B cell (primary cell): ENCODE results near the gene AP2S1. TPM values are rescaled to one million over a fixed set of nuclear protein-coding genes. Genes with fewer than 3 reads are reported as not detected.
A peak's percentile ranks its signal among the peaks of the same experiment; 100 is the strongest.

Source experiments
- ATAC-seq: fragments of 200-7000 bp; cut with Tn5 transposase; one replicate; pipeline ENCODE4 v1.10.0; 2021; ENCODE audit warnings: low read depth, mild to moderate bottlenecking, moderate number of reproducible peaks, moderate library complexity
- CTCF ChIA-PET: fragments of 350-600 bp; sonication (Branson Sonifier 250); formaldehyde crosslinking; loops from one replicate; lab custom pipeline; 2021; ENCODE audit warnings: antibody characterized with exemption, inconsistent platforms; lab: Charles Lee
- POLR2A ChIA-PET: fragments of 350-600 bp; sonication (Branson Sonifier 250); formaldehyde crosslinking; loops from one replicate; lab custom pipeline; 2021; ENCODE audit warnings: antibody characterized with exemption; lab: Charles Lee
- DNase-seq: peaks from one replicate; pipeline ENCODE4 v3.0.0; 2013
- H2AFZ ChIP-seq: 2 replicates; pipeline ENCODE4 v1.6.1; 2012; ENCODE audit warnings: mild to moderate bottlenecking, low read depth, low read length; ENCODE audit not compliant: insufficient read depth, poor library complexity, severe bottlenecking
- H3K27ac ChIP-seq, 2 donors: 1 replicate in 1 of 2; 2 replicates in 1 of 2; pipeline ENCODE4 v1.5.1; 2012 to 2013; ENCODE audit warnings: low read length in 2 of 2, mild to moderate bottlenecking in 2 of 2, moderate library complexity in 1 of 2
- H3K27me3 ChIP-seq, 4 experiments: fragments of 200-600 bp in 1 of 4; sonication (generic) in 1 of 4; replicated peaks in 1 of 4; 1 replicate in 2 of 4; 2 replicates in 2 of 4; pipeline versions ENCODE4 v1.6.1 to v1.7.0; 2013 to 2016; ENCODE audit warnings: low read length in 3 of 4, mild to moderate bottlenecking in 2 of 4, mixed read lengths in 1 of 4, moderate library complexity in 1 of 4; ENCODE audit not compliant: insufficient read depth in 4 of 4, control insufficient read depth in 3 of 4; ENCODE audit errors: control extremely low read depth in 1 of 4
- H3K36me3 ChIP-seq, 2 experiments: replicated peaks in 1 of 2; 1 replicate in 1 of 2; 2 replicates in 1 of 2; pipeline versions ENCODE4 v1.6.1 to v1.7.1; 2013; ENCODE audit warnings: low read length in 1 of 2; ENCODE audit not compliant: insufficient read depth in 2 of 2, control insufficient read depth in 1 of 2; ENCODE audit errors: control extremely low read depth in 1 of 2, extremely low read depth in 1 of 2
- H3K4me1 ChIP-seq, 2 donors: fragments of 200-600 bp in 1 of 2; sonication (generic) in 1 of 2; 1 replicate in 1 of 2; 2 replicates in 1 of 2; pipeline versions ENCODE4 v1.5.1 to v1.6.1; 2013 to 2017; ENCODE audit warnings: low read length in 2 of 2; ENCODE audit not compliant: control insufficient read depth in 2 of 2, insufficient read depth in 2 of 2
- H3K4me2 ChIP-seq: replicated peaks from 2 replicates; pipeline ENCODE3; 2012; ENCODE audit warnings: mild to moderate bottlenecking, low read depth, low read length; ENCODE audit not compliant: poor library complexity, severe bottlenecking
- H3K4me3 ChIP-seq, 5 experiments: fragments of 200-600 bp in 1 of 5; sonication (generic) in 1 of 5; 1 replicate in 3 of 5; 2 replicates in 2 of 5; pipeline versions ENCODE4 v1.5.1 to v1.7.0; 2011 to 2016; ENCODE audit warnings: low read length in 4 of 5, mild to moderate bottlenecking in 4 of 5, low read depth in 2 of 5, control low read depth in 1 of 5, moderate library complexity in 1 of 5; ENCODE audit not compliant: insufficient read depth in 1 of 5; ENCODE audit errors: control extremely low read depth in 1 of 5, extremely low read depth in 1 of 5
- H3K79me2 ChIP-seq: fragments of 200-600 bp; sonication (generic); one replicate; pipeline ENCODE4 v1.6.0; 2016; ENCODE audit warnings: low read length; ENCODE audit not compliant: control insufficient read depth, insufficient read depth
- H3K9ac ChIP-seq: fragments of 200-600 bp; sonication (generic); 2 replicates; pipeline ENCODE4 v1.6.1; 2017; ENCODE audit warnings: mild to moderate bottlenecking, low read length, moderate library complexity
- H3K9me3 ChIP-seq, 3 donors: one replicate each; pipeline versions ENCODE4 v1.6.1 to v1.7.1; 2013; ENCODE audit warnings: low read length in 2 of 3; ENCODE audit not compliant: control insufficient read depth in 2 of 3, insufficient read depth in 1 of 3; ENCODE audit errors: control extremely low read depth in 1 of 3
- H4K20me1 ChIP-seq: 2 replicates; pipeline ENCODE4 v1.6.0; 2012; ENCODE audit warnings: mild to moderate bottlenecking, low read length; ENCODE audit not compliant: insufficient read depth, control insufficient read depth, poor library complexity, severe bottlenecking
- H3K27ac Mint-ChIP-seq: one replicate; pipeline ENCODE4 v1.8.0; 2021; ENCODE audit warnings: mixed read lengths
- H3K27me3 Mint-ChIP-seq: one replicate; pipeline ENCODE4 v1.8.0; 2021; ENCODE audit warnings: mixed read lengths
- H3K4me1 Mint-ChIP-seq: one replicate; pipeline ENCODE4 v1.8.0; 2021; ENCODE audit warnings: mixed read lengths
- H3K4me3 Mint-ChIP-seq: one replicate; pipeline ENCODE4 v1.8.0; 2021; ENCODE audit warnings: mixed read lengths
- H3K9me3 Mint-ChIP-seq: one replicate; pipeline ENCODE4 v1.8.0; 2022; ENCODE audit warnings: mixed read lengths; ENCODE audit not compliant: insufficient read depth
- EZH2 ChIP-seq: IDR thresholded peaks from 2 replicates; pipeline ENCODE4 v1.6.1; 2012; ENCODE audit warnings: borderline replicate concordance, low read depth, mild to moderate bottlenecking, moderate library complexity, low read length; ENCODE audit not compliant: insufficient read depth, poor library complexity, severe bottlenecking
- WGBS: methylation state at CpG from one replicate; pipeline ENCODE4 v1.1.5; 2013; ENCODE audit warnings: missing lambda C conversion rate; ENCODE audit not compliant: insufficient coverage; 5-methylcytosine and 5-hydroxymethylcytosine counted together
- intact Hi-C: fragments of 100-400 bp; cut with micrococcal nuclease; formaldehyde crosslinking; loops from one replicate; pipeline ENCODE4 v1.10.0; 2022
- polyA plus RNA-seq: library from polyadenylated mRNA; depleted of rRNA; stranded (reverse); fragments of >200 nt; gene quantifications from 2 replicates; pipeline ENCODE4 v1.2.3, GENCODE V29; 2012
- total RNA-seq, 2 donors: library from RNA; stranded (reverse); fragments of 120-200 nt in 1 of 2; gene quantifications; 1 replicate in 1 of 2; 2 replicates in 1 of 2; pipeline versions ENCODE4 v1.2.3 to v1.2.4, GENCODE V29; 2013 to 2022
- TF ChIP-seq, protein P1 (sequence below): fragments of 200-600 bp; IDR thresholded peaks from one replicate; pipeline ENCODE4 v1.8.0; 2022; ENCODE audit warnings: antibody characterized with exemption, mild to moderate bottlenecking

Gene AP2S1
- total and polyA plus RNA-seq, 2 donors (not counting 1 experiment from before 2014, with no cell fraction given) = 47.2 to 51.3 TPM

DNA sequence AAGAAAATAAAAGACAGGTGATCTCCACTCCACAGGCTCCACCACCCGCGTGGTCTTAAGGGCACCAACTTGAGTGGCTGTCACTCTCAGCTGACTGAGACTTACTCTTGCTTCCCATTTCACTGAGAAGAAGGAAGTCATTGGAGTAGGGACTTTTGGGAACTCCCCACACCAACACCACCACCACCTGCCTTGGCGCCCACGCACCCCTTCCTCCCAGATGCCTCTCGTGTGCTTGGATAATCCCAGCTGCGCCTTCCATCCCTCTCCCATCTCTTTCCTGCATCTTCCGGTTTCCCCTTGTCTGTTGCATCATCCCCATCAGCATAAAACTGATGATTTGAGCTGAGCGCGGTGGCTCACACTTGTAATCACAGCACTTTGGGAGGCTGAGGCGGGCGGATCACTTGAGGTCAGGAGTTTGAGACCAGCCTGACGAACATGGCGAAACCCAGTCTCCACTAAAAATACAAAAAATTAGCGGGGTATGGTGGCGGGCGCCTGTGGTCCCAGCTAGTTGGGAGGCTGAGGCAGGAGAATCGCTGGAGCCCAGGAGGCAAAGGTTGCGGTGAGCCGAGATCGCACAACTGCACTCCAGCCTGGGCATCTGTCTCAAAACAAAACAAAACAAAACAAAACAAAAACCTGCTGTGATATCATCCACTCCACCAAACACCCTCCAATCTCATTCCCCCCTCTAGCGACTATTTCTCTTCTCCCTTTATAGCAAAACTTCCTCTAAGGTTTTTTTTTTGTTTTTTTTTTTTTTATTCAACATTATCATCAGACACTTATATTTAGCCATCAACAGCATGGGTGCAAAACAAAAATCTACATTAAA, 25.5 kb downstream of the AP2S1 start:
- H3K4me3 Mint-ChIP-seq = peak overlapping the region; percentile 67
- Histone ChIP-seq H4K20me1 (no peaks in the 10 kb centered on the region), H3K27me3 (no peaks in the 10 kb centered on the region), H3K4me2 (peak overlapping the region; percentile 63), H2AFZ (no peak overlapping the region), H3K9ac (peak overlapping the region; percentile 27), H3K79me2 (no peaks in the 10 kb centered on the region), H3K9me3 (peaks cover 0 to 21% (median 0%) of the 10 kb centered on the region in 3 donors), H3K27ac (peak overlapping the region; percentile 89 to 90), H3K36me3 (no peaks in the 10 kb centered on the region), H3K4me1 (peaks cover 46 to 57% of the 10 kb centered on the region in 2 donors), H3K4me3 (peak overlapping the region in 2 of 5 experiments; percentile 10 to 11)
- H3K27me3 Mint-ChIP-seq = no peaks in the 10 kb centered on the region
- H3K4me1 Mint-ChIP-seq = peaks cover 45% of the 10 kb centered on the region
- ATAC-seq (no peak), DNase-seq (peak; percentile 77)
- ChIA-PET CTCF (interaction anchor here (1.0 to 5.2 kb wide), 11 partner anchors 15 to 212 kb away, joined by 3 to 56 read pairs (median 6); partner anchors contain the start of gene SLC1A5), POLR2A (interaction anchor here (0.5 to 5.0 kb wide), 9 partner anchors 15 to 431 kb away, joined by 3 to 94 read pairs (median 5); partner anchors contain the start of genes AP2S1, CCDC9 and SLC1A5)
- TF ChIP-seq, protein P1, sequence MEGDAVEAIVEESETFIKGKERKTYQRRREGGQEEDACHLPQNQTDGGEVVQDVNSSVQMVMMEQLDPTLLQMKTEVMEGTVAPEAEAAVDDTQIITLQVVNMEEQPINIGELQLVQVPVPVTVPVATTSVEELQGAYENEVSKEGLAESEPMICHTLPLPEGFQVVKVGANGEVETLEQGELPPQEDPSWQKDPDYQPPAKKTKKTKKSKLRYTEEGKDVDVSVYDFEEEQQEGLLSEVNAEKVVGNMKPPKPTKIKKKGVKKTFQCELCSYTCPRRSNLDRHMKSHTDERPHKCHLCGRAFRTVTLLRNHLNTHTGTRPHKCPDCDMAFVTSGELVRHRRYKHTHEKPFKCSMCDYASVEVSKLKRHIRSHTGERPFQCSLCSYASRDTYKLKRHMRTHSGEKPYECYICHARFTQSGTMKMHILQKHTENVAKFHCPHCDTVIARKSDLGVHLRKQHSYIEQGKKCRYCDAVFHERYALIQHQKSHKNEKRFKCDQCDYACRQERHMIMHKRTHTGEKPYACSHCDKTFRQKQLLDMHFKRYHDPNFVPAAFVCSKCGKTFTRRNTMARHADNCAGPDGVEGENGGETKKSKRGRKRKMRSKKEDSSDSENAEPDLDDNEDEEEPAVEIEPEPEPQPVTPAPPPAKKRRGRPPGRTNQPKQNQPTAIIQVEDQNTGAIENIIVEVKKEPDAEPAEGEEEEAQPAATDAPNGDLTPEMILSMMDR = peak; percentile 53
- TF ChIP-seq EZH2 = no peak
- H3K9me3 Mint-ChIP-seq = peaks cover 4% of the 10 kb centered on the region
- intact Hi-C loops = loop anchor here (1.0 to 2.0 kb wide), 4 partner anchors 16 to 224 kb away; partner anchors contain the start of gene CALM3
- 72% methylated on average over 13 of the region's 21 CpGs for WGBS
- peak overlapping the region; percentile 97 for H3K27ac Mint-ChIP-seq
